Femur (tissue), 1 donor: ENCODE data around the gene PIGR.
A peak's percentile ranks its signal among the peaks of the same experiment; 100 is the strongest.

Experiments used
- DNase-seq: peaks from one replicate; pipeline ENCODE4 v3.0.0-alpha.2; 2017

PIGR gene

GRCh38 chr1:206946261-206946660, at the start of gene PIGR:
Gene PIGR (minus strand): TSS chr1:206946466. CDS start chr1:206940531, 5,935 bp downstream.
- no peak for DNase-seq

GRCh38 chr1:206992790-206993189, 46.5 kb upstream of the PIGR start:
- no peak for DNase-seq

- DNase-seq, result no peak
These were observed 41.6 kb upstream of the PIGR start for GRCh38 chr1:206987873-206988272.

- DNase-seq, result no peak
These were observed 40.6 kb upstream of the PIGR start for GRCh38 chr1:206986885-206987284.

- no peak for DNase-seq
These were observed 40.1 kb upstream of the PIGR start for GRCh38 chr1:206986402-206986801.

- DNase-seq, result no peak
These were observed 39.0 kb upstream of the PIGR start for GRCh38 chr1:206985162-206985749.

GRCh38 chr1:206982216-206982615, 36.0 kb upstream of the PIGR start:
- DNase-seq, result peak; percentile 57

GRCh38 chr1:206979379-206980043, 33.2 kb upstream of the PIGR start:
- no peak for DNase-seq

GRCh38 chr1:206978259-206978658, 32.0 kb upstream of the PIGR start:
- no peak for DNase-seq

- no peak for DNase-seq
These were observed 29.0 kb upstream of the PIGR start for GRCh38 chr1:206975306-206975705.

- no peak for DNase-seq
These were observed 27.9 kb upstream of the PIGR start for GRCh38 chr1:206974140-206974539.

- DNase-seq, result no peak
These were observed 26.5 kb upstream of the PIGR start for GRCh38 chr1:206972728-206973127.

GRCh38 chr1:206971029-206971655, 24.9 kb upstream of the PIGR start:
- DNase-seq, result no peak

GRCh38 chr1:206970446-206970845, 24.2 kb upstream of the PIGR start, which contains the start of gene FCAMR:
Gene FCAMR (minus strand): TSS chr1:206970460. CDS start chr1:206970125, 335 bp downstream.
- no peak for DNase-seq

- no peak for DNase-seq
These were observed 22.8 kb upstream of the PIGR start for GRCh38 chr1:206969090-206969489.

- no peak for DNase-seq
These were observed 21.0 kb upstream of the PIGR start for GRCh38 chr1:206967096-206967849.

GRCh38 chr1:206965781-206966180, 19.5 kb upstream of the PIGR start:
- DNase-seq, result no peak

- DNase-seq, result no peak
These were observed 17.5 kb upstream of the PIGR start for GRCh38 chr1:206963740-206964139.

GRCh38 chr1:206963119-206963712, 16.9 kb upstream of the PIGR start:
- DNase-seq, result no peak

- no peak for DNase-seq
These were observed 16.0 kb upstream of the PIGR start for GRCh38 chr1:206962272-206962671.

- no peak for DNase-seq
These were observed 15.4 kb upstream of the PIGR start for GRCh38 chr1:206961668-206962067.

- DNase-seq, result no peak
These were observed 14.6 kb upstream of the PIGR start for GRCh38 chr1:206960676-206961386.
